ENCODE measurements around the gene CC2D2A.

The CC2D2A gene

GRCh38 chr4:15531792-15532191, 62.1 kb downstream of the CC2D2A start:
- no peaks in the 10 kb centered on the region for H3K9me3 ChIP-seq
- no peak overlapping the region for H3K4me3 ChIP-seq (ENCODE audit: low read depth in 1 of 2, low read length in 1 of 2)
- no peaks in the 10 kb centered on the region for H3K4me1 ChIP-seq (ENCODE audit: control insufficient read depth in 1 of 2, insufficient read depth in 1 of 2, low read depth in 1 of 2, low read length in 1 of 2)
- peaks cover 4% of the 10 kb centered on the region for H3K36me3 ChIP-seq
- H3K27me3 ChIP-seq = no peaks in the 10 kb centered on the region
- H3K27ac ChIP-seq = no peak overlapping the region
- TF ChIP-seq CTCF (IDR thresholded peaks at IDR 0.05) = no peak

- no peak for TF ChIP-seq CTCF (IDR thresholded peaks at IDR 0.05)
- no peaks in the 10 kb centered on the region for H3K9me3 ChIP-seq
- peaks cover 14% of the 10 kb centered on the region for H3K36me3 ChIP-seq
- H3K4me3 ChIP-seq (ENCODE audit: low read depth in 1 of 2, low read length in 1 of 2) = no peak overlapping the region
- H3K27me3 ChIP-seq = no peaks in the 10 kb centered on the region
- no peaks in the 10 kb centered on the region for H3K4me1 ChIP-seq (ENCODE audit: control insufficient read depth in 1 of 2, insufficient read depth in 1 of 2, low read depth in 1 of 2, low read length in 1 of 2)
- no peak overlapping the region for H3K27ac ChIP-seq
Observed at GRCh38 chr4:15533817-15534216, 64.1 kb downstream of the CC2D2A start.

GRCh38 chr4:15535599-15535998, 65.9 kb downstream of the CC2D2A start:
- no peak overlapping the region for H3K4me3 ChIP-seq (ENCODE audit: low read depth in 1 of 2, low read length in 1 of 2)
- no peaks in the 10 kb centered on the region for H3K4me1 ChIP-seq (ENCODE audit: control insufficient read depth in 1 of 2, insufficient read depth in 1 of 2, low read depth in 1 of 2, low read length in 1 of 2)
- H3K27me3 ChIP-seq = no peaks in the 10 kb centered on the region
- no peaks in the 10 kb centered on the region for H3K9me3 ChIP-seq
- H3K27ac ChIP-seq = no peak overlapping the region
- no peak for TF ChIP-seq CTCF (IDR thresholded peaks at IDR 0.05)
- H3K36me3 ChIP-seq = peaks cover 16% of the 10 kb centered on the region

GRCh38 chr4:15536552-15537499, 67.1 kb downstream of the CC2D2A start:
- Histone ChIP-seq H3K9me3 (no peaks in the 10 kb centered on the region), H3K4me3 (ENCODE audit: low read depth in 1 of 2, low read length in 1 of 2) (no peak overlapping the region), H3K36me3 (peaks cover 27% of the 10 kb centered on the region), H3K27me3 (no peaks in the 10 kb centered on the region), H3K27ac (no peak overlapping the region), H3K4me1 (ENCODE audit: control insufficient read depth in 1 of 2, insufficient read depth in 1 of 2, low read depth in 1 of 2, low read length in 1 of 2) (no peaks in the 10 kb centered on the region)
- TF ChIP-seq CTCF (IDR thresholded peaks at IDR 0.05) = no peak

GRCh38 chr4:15541941-15542340, 72.3 kb downstream of the CC2D2A start:
- no peak overlapping the region for H3K4me3 ChIP-seq (ENCODE audit: low read depth in 1 of 2, low read length in 1 of 2)
- no peaks in the 10 kb centered on the region for H3K9me3 ChIP-seq
- no peaks in the 10 kb centered on the region for H3K27me3 ChIP-seq
- H3K36me3 ChIP-seq = peaks cover 49% of the 10 kb centered on the region
- TF ChIP-seq CTCF (IDR thresholded peaks at IDR 0.05) = no peak
- no peaks in the 10 kb centered on the region for H3K4me1 ChIP-seq (ENCODE audit: control insufficient read depth in 1 of 2, insufficient read depth in 1 of 2, low read depth in 1 of 2, low read length in 1 of 2)
- H3K27ac ChIP-seq = no peak overlapping the region

All from neutrophil (primary cell).